HepG2 (cell line): Measurements from ENCODE around the gene NDUFS1. TPM values are rescaled to one million over a fixed set of nuclear protein-coding genes. Genes with fewer than 3 reads are reported as not detected.

Experiments used
- ATAC-seq: fragments of 200-7000 bp; cut with Tn5 transposase; 3 replicates; pipeline ENCODE4 v1.9.1; 2020; ENCODE audit warnings: mild to moderate bottlenecking, moderate library complexity
- BruUV-seq: library from RNA; stranded (reverse); fragments of 400-500 nt; replicated peaks from 2 replicates; lab custom pipeline; 2021; lab: Mats Ljungman, UMichigan
- CTCF ChIA-PET: fragments of 300-600 bp; formaldehyde crosslinking; extraction: SDS; loops from one replicate; lab custom pipeline; 2021; ENCODE audit warnings: low total read pairs, inconsistent platforms, low intra/inter-chr PET ratio; lab: Yijun Ruan, JAX
- POLR2A ChIA-PET: fragments of 350-600 bp; sonication (Branson Sonifier 250); formaldehyde crosslinking; loops from one replicate; lab custom pipeline; 2020; ENCODE audit warnings: antibody characterized with exemption, inconsistent platforms; lab: Yijun Ruan, JAX
- DNase-seq: peaks from one replicate; pipeline ENCODE4 v3.0.0-alpha.2; 2015; ENCODE audit warnings: low spot score
- FAIRE-seq: peaks from 3 replicates; lab custom pipeline; 2011; peaks lifted over from hg19 to GRCh38; lab: Jason Lieb, UNC
- H2AFZ ChIP-seq: one replicate; pipeline ENCODE4 v1.6.1; 2011; ENCODE audit warnings: low read length, inconsistent platforms
- H3K27ac ChIP-seq: fragments of 300-600 bp; 3 replicates; pipeline ENCODE4 v1.8.0; 2011; ENCODE audit warnings: mixed run types, mild to moderate bottlenecking, mixed read lengths, low read length, inconsistent platforms; ENCODE audit not compliant: insufficient read depth; ENCODE audit errors: extremely low read length
- H3K27me3 ChIP-seq, 2 experiments: fragments of 200-600 bp in 1 of 2; 2 replicates in 1 of 2; 3 replicates in 1 of 2; pipeline versions ENCODE4 v1.6.0 to v1.8.0; 2011; ENCODE audit warnings: low read length in 2 of 2, mild to moderate bottlenecking in 2 of 2, moderate library complexity in 2 of 2, inconsistent platforms in 1 of 2; ENCODE audit not compliant: insufficient read depth in 2 of 2, control insufficient read depth in 1 of 2
- H3K36me3 ChIP-seq, 2 experiments: fragments of 200-600 bp in 1 of 2; replicated peaks in 1 of 2; 2 replicates in 1 of 2; 3 replicates in 1 of 2; pipeline versions ENCODE4 v1.5.1 to v1.8.0; 2011; ENCODE audit warnings: low read length in 2 of 2, inconsistent platforms in 1 of 2; ENCODE audit not compliant: insufficient read depth in 2 of 2, control insufficient read depth in 1 of 2
- H3K4me1 ChIP-seq: 2 replicates; pipeline ENCODE4 v1.5.1; 2012; ENCODE audit warnings: low read length, inconsistent platforms; ENCODE audit not compliant: insufficient read depth
- H3K4me2 ChIP-seq: 2 replicates; pipeline ENCODE4 v1.6.0; 2011; ENCODE audit warnings: low read depth, low read length, inconsistent platforms
- H3K4me3 ChIP-seq, 3 experiments: fragments of 200-600 bp in 1 of 3; sonication (generic), shearing (Covaris generic) in 1 of 3; replicated peaks in 1 of 3; 2 replicates each; pipeline ENCODE4 v1.5.1; 2011 to 2016; ENCODE audit warnings: low read length in 3 of 3, inconsistent platforms in 2 of 3, low read depth in 2 of 3, mild to moderate bottlenecking in 2 of 3, control low read depth in 1 of 3, mixed read lengths in 1 of 3; ENCODE audit not compliant: insufficient read depth in 1 of 3
- H3K79me2 ChIP-seq: one replicate; pipeline ENCODE4 v1.6.1; 2011; ENCODE audit warnings: low read length, inconsistent platforms; ENCODE audit not compliant: insufficient read depth
- H3K9ac ChIP-seq: 2 replicates; pipeline ENCODE4 v1.6.0; 2011; ENCODE audit warnings: mild to moderate bottlenecking, low read depth, low read length, inconsistent platforms; ENCODE audit not compliant: insufficient read depth
- H3K9me3 ChIP-seq: 2 replicates; pipeline ENCODE4 v1.5.1; 2012; ENCODE audit warnings: mild to moderate bottlenecking, low read length
- H4K20me1 ChIP-seq: 2 replicates; pipeline ENCODE4 v1.6.0; 2011; ENCODE audit warnings: inconsistent platforms, mild to moderate bottlenecking, low read length, moderate library complexity; ENCODE audit not compliant: insufficient read depth
- HOXD1 ChIP-seq: sonication (generic); formaldehyde crosslinking; IDR thresholded peaks from 2 replicates; pipeline ENCODE4 v1.5.0; 2020; ENCODE audit warnings: missing genetic modification reagents
- JARID2 ChIP-seq: sonication (generic); formaldehyde crosslinking; IDR thresholded peaks from 2 replicates; pipeline ENCODE4 v1.8.1; 2023; ENCODE audit warnings: missing genetic modification reagents, inconsistent platforms; ENCODE audit not compliant: insufficient replicate concordance
- PHF21A ChIP-seq: sonication (generic); formaldehyde crosslinking; IDR thresholded peaks from 2 replicates; pipeline ENCODE4 v1.5.0; 2020; ENCODE audit warnings: mild to moderate bottlenecking, missing genetic modification reagents
- SPEN ChIP-seq: sonication (generic); formaldehyde crosslinking; IDR thresholded peaks from 2 replicates; pipeline ENCODE4 v1.5.1; 2020; ENCODE audit warnings: low read depth, mild to moderate bottlenecking, missing genetic modification reagents
- USF2 ChIP-seq, 2 experiments: sonication (generic) in 1 of 2; formaldehyde crosslinking in 1 of 2; IDR thresholded peaks; 2 replicates each; pipeline versions ENCODE4 v1.5.1 to v1.6.1; 2011 to 2020; ENCODE audit warnings: borderline replicate concordance in 1 of 2, low read depth in 1 of 2, low read length in 1 of 2, mild to moderate bottlenecking in 1 of 2, missing genetic modification reagents in 1 of 2, moderate library complexity in 1 of 2
- ZFP36 ChIP-seq: fragments of 150-350 bp; IDR thresholded peaks from 2 replicates; pipeline ENCODE4 v1.6.1; 2018; ENCODE audit warnings: borderline replicate concordance, low read length, low read depth; ENCODE audit not compliant: partially characterized antibody
- ZFX ChIP-seq: sonication (generic); formaldehyde crosslinking; IDR thresholded peaks from 2 replicates; pipeline ENCODE4 v1.4.0; 2020; ENCODE audit warnings: mild to moderate bottlenecking, low read depth, missing genetic modification reagents, moderate library complexity
- ZNF350 ChIP-seq: sonication (generic); formaldehyde crosslinking; IDR thresholded peaks from 2 replicates; pipeline ENCODE4 v1.4.0; 2020; ENCODE audit warnings: mild to moderate bottlenecking, low read depth, missing genetic modification reagents, borderline replicate concordance
- WGBS: methylation state at CpG from one replicate; pipeline ENCODE4 v1.1.6; 2017; ENCODE audit warnings: low lambda C conversion rate; 5-methylcytosine and 5-hydroxymethylcytosine counted together
- in situ Hi-C: cut with HindIII; loops from 2 replicates; pipeline ENCODE4 v1.10.0; 2017; ENCODE audit warnings: low pct_unique_long_range_greater_than_20kb; ENCODE audit not compliant: extremely low pct_ligation_motif_present
- intact Hi-C: fragments of 100-400 bp; cut with micrococcal nuclease; formaldehyde crosslinking; loops from one replicate; pipeline ENCODE4 v1.10.0; 2022; ENCODE audit not compliant: unreplicated experiment
- polyA plus RNA-seq, 8 experiments: library from polyadenylated mRNA; depleted of rRNA in 3 of 8; stranded (reverse) in 7 of 8; unstranded in 1 of 8; fragments of >200 nt; fragmentation: Illumina TruSeq in 4 of 8; extraction: Trizol in 4 of 8; gene quantifications; 2 replicates each; pipeline versions ENCODE4 v1.2.1 to v1.2.3, GENCODE V29; 2011 to 2016; ENCODE audit warnings: low read depth in 4 of 8, missing spikeins in 1 of 8, mixed read lengths in 1 of 8; ENCODE audit not compliant: insufficient read depth in 1 of 8
- total RNA-seq, 5 experiments: library from RNA; depleted of rRNA; stranded (reverse); fragments of >200 nt; fragmentation: Illumina TruSeq; extraction: Trizol; gene quantifications; 2 replicates each; pipeline ENCODE4 v1.2.3, GENCODE V29; 2016; ENCODE audit warnings: low read depth in 1 of 5
- TF ChIP-seq, protein P1 (sequence below): sonication (generic); formaldehyde crosslinking; IDR thresholded peaks from 2 replicates; pipeline ENCODE4 v1.8.0; 2022; ENCODE audit warnings: missing genetic modification reagents, mild to moderate bottlenecking, borderline replicate concordance

The NDUFS1 gene
- total and polyA plus RNA-seq, 2 of the 13 experiments (the other 11 are each of a cell fraction or from before 2014, with no cell fraction given): 139 to 242 TPM

DNA sequence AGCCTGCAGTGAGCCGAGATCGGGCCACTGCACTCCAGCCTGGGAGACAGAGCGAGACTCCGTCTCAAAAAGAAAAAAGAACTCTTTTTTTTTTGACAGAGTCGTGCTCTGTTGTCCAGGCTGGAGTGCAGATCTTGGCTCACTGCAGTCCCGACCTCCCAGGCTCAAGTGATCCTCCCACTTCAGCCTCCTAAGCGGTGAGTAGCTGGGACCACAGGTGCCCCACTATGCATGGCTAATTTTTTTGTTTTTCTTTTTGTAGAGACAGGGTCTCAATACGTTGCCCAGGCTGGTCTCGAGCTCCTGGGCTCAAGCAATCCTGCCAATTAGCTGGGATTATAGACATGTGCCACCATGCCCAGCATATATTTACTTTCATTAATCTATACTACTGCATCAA, 60.8 kb downstream of the NDUFS1 start (continued):
- TF ChIP-seq USF2 (IDR thresholded peaks at IDR 0.05; ENCODE audit: low read depth, low read length) (no peak), USF2 (CRISPR knock-in tag; IDR thresholded peaks at IDR 0.05; ENCODE audit: borderline replicate concordance) (no peak), SPEN (CRISPR knock-in tag) (no peak), JARID2 (CRISPR knock-in tag) (no peak), PHF21A (CRISPR knock-in tag) (no peak), HOXD1 (CRISPR knock-in tag) (no peak)
- TF ChIP-seq, protein P1, sequence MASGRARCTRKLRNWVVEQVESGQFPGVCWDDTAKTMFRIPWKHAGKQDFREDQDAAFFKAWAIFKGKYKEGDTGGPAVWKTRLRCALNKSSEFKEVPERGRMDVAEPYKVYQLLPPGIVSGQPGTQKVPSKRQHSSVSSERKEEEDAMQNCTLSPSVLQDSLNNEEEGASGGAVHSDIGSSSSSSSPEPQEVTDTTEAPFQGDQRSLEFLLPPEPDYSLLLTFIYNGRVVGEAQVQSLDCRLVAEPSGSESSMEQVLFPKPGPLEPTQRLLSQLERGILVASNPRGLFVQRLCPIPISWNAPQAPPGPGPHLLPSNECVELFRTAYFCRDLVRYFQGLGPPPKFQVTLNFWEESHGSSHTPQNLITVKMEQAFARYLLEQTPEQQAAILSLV (CRISPR knock-in tag): no peak

- WGBS: 100% methylated on average over 2 of the region's 2 CpGs
- CTCF ChIA-PET: no interaction called here
- H3K27ac ChIP-seq: no peak overlapping the region
- H3K79me2 ChIP-seq: no peaks in the 10 kb centered on the region
- no peak for FAIRE-seq
- ATAC-seq: no peak
- H3K9ac ChIP-seq: no peak overlapping the region
- DNase-seq: no peak
- no peak overlapping the region for H3K4me2 ChIP-seq
- no peaks in the 10 kb centered on the region for H3K9me3 ChIP-seq
- no peaks in the 10 kb centered on the region for H3K27me3 ChIP-seq
- intact Hi-C loops: loop anchor here (1.0 kb wide), 1 partner anchor 34 kb away; no protein-coding TSS in a partner anchor
- TF ChIP-seq ZFX (CRISPR knock-in tag) (no peak), ZNF350 (no peak), ZFP36 (no peak)
- in situ Hi-C loops: no loop called here
- no peaks in the 10 kb centered on the region for H4K20me1 ChIP-seq
- POLR2A ChIA-PET: interaction anchor here (2.6 kb wide), 1 partner anchor 10 kb away, joined by 15 read pairs; the partner anchor contains the start of gene INO80D
- no peak overlapping the region for H2AFZ ChIP-seq
- H3K4me1 ChIP-seq: peaks cover 7% of the 10 kb centered on the region; the same call in 1 of the 2 replicates
- no peak overlapping the region for H3K4me3 ChIP-seq
- no TSS peak for BruUV-seq
- no peaks in the 10 kb centered on the region for H3K36me3 ChIP-seq
Observed at GRCh38 chr2:206096876-206097275, 62.4 kb downstream of the NDUFS1 start.
